Stomach (tissue), 4 donors: ENCODE data around the gene HMG20A.

Experiments used
- CTCF ChIP-seq, 7 experiments: fragments of 450-650 bp in 4 of 7; fragments of 200-600 bp in 3 of 7; sonication (generic) in 3 of 7; IDR thresholded peaks; one replicate each; pipeline ENCODE4 v1.5.1; 2016 to 2019; ENCODE audit warnings: antibody characterized with exemption in 7 of 7, control low read depth in 2 of 7, mild to moderate bottlenecking in 1 of 7
- EP300 ChIP-seq: sonication (generic); formaldehyde crosslinking; IDR thresholded peaks from one replicate; pipeline ENCODE4 v1.6.1; 2017; ENCODE audit warnings: antibody characterized with exemption
- POLR2A ChIP-seq, 4 donors: fragments of 450-650 bp; IDR thresholded peaks; one replicate each; pipeline ENCODE4 v1.6.1; 2016; ENCODE audit warnings: antibody characterized with exemption in 4 of 4, control low read depth in 2 of 4, mild to moderate bottlenecking in 1 of 4, moderate library complexity in 1 of 4
- POLR2AphosphoS5 ChIP-seq, 3 donors: sonication (generic); formaldehyde crosslinking; IDR thresholded peaks; one replicate each; pipeline ENCODE4 v1.6.1; 2016; ENCODE audit warnings: antibody characterized with exemption in 3 of 3

- TF ChIP-seq CTCF (IDR thresholded peaks at IDR 0.05) (no peak), POLR2A (IDR thresholded peaks at IDR 0.05) (no peak), POLR2AphosphoS5 (IDR thresholded peaks at IDR 0.05) (no peak), EP300 (no peak)
These were observed 77.3 kb downstream of the HMG20A start for GRCh38 chr15:77497942-77498361.
